MCF 10A (cell line): ENCODE results near the gene OR2T10. TPM values are rescaled to one million over a fixed set of nuclear protein-coding genes. Genes with fewer than 3 reads are reported as not detected.
A peak's percentile ranks its signal among the peaks of the same experiment; 100 is the strongest.

Experiments
- BruUV-seq: library from RNA; stranded (reverse); fragments of 400-500 nt; replicated peaks from 2 replicates; lab custom pipeline; 2021; lab: Mats Ljungman, UMichigan
- CTCF ChIA-PET: fragments of 300-600 bp; sonication (Branson Sonifier 250); formaldehyde crosslinking; extraction: SDS; loops from one replicate; lab custom pipeline; 2021; ENCODE audit warnings: antibody characterized with exemption, inconsistent platforms; lab: Yijun Ruan, JAX
- POLR2A ChIA-PET: fragments of 300-600, 350-650 bp; sonication (Branson Sonifier 250); formaldehyde crosslinking; extraction: SDS; loops from one replicate; lab custom pipeline; 2020; ENCODE audit warnings: antibody characterized with exemption, inconsistent platforms; lab: Yijun Ruan, JAX
- DNase-seq: peaks from one replicate; pipeline ENCODE4 v3.0.0-alpha.2; 2018; ENCODE audit not compliant: unreplicated experiment
- H3K27ac Mint-ChIP-seq: one replicate; pipeline ENCODE4 v1.8.0; 2022; ENCODE audit warnings: mild to moderate bottlenecking, low read depth, mixed read lengths; ENCODE audit not compliant: unreplicated experiment
- H3K27me3 Mint-ChIP-seq: one replicate; pipeline ENCODE4 v1.8.0; 2022; ENCODE audit warnings: mixed read lengths; ENCODE audit not compliant: insufficient read depth, unreplicated experiment
- H3K36me3 Mint-ChIP-seq: one replicate; pipeline ENCODE4 v1.8.0; 2022; ENCODE audit warnings: mild to moderate bottlenecking, moderate library complexity, mixed read lengths; ENCODE audit not compliant: insufficient read depth, unreplicated experiment
- H3K4me1 Mint-ChIP-seq: one replicate; pipeline ENCODE4 v1.8.0; 2022; ENCODE audit warnings: mixed read lengths; ENCODE audit not compliant: insufficient read depth, unreplicated experiment
- H3K4me3 Mint-ChIP-seq: one replicate; pipeline ENCODE4 v1.8.0; 2022; ENCODE audit warnings: mild to moderate bottlenecking, moderate library complexity, mixed read lengths; ENCODE audit not compliant: unreplicated experiment
- H3K9me3 Mint-ChIP-seq: one replicate; pipeline ENCODE4 v1.8.0; 2022; ENCODE audit warnings: mixed read lengths; ENCODE audit not compliant: unreplicated experiment
- intact Hi-C: fragments of 100-400 bp; cut with micrococcal nuclease; formaldehyde crosslinking; loops from 2 replicates; pipeline ENCODE4 v1.14.1; 2022
- total RNA-seq: library from RNA; stranded (reverse); gene quantifications from 2 replicates; pipeline ENCODE4 v1.2.3, GENCODE V29; 2022
- TF ChIP-seq, protein P1 (sequence below): fragments of 200-600 bp; IDR thresholded peaks from one replicate; pipeline ENCODE4 v1.8.0; 2022; ENCODE audit warnings: antibody characterized with exemption, mild to moderate bottlenecking; ENCODE audit not compliant: unreplicated experiment

The OR2T10 gene
- total RNA-seq, 1 experiment from 2014 or later = not detected

DNA sequence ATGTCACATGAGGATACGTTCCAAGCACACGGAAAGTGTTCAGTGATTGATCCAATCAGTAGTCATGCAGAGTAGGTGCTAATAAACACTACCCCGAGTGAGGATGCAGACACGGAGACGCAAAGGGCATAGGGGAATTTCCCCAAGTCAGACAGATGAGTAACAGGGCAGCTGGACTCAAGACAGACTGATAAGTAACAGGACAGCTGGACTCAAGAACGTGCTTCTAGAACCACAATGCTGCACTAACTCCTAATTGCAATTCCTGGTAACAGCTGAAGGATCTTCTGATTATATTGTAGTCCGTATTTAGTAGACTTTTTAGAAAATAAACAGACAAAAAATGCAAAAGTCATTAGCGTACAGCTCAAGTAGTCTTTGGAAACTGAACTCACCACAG, 1.9 kb upstream of the OR2T10 start:
- DNase-seq = no peak
- Mint-ChIP-seq H3K4me1 (peaks cover 11% of the 10 kb centered on the region), H3K27me3 (no peaks in the 10 kb centered on the region), H3K27ac (no peak overlapping the region), H3K9me3 (peaks cover 12% of the 10 kb centered on the region), H3K4me3 (no peak overlapping the region), H3K36me3 (no peaks in the 10 kb centered on the region)
- ChIA-PET CTCF (no interaction called here), POLR2A (no interaction called here)
- no TSS peak for BruUV-seq
- intact Hi-C loops = no loop called here
- TF ChIP-seq, protein P1, sequence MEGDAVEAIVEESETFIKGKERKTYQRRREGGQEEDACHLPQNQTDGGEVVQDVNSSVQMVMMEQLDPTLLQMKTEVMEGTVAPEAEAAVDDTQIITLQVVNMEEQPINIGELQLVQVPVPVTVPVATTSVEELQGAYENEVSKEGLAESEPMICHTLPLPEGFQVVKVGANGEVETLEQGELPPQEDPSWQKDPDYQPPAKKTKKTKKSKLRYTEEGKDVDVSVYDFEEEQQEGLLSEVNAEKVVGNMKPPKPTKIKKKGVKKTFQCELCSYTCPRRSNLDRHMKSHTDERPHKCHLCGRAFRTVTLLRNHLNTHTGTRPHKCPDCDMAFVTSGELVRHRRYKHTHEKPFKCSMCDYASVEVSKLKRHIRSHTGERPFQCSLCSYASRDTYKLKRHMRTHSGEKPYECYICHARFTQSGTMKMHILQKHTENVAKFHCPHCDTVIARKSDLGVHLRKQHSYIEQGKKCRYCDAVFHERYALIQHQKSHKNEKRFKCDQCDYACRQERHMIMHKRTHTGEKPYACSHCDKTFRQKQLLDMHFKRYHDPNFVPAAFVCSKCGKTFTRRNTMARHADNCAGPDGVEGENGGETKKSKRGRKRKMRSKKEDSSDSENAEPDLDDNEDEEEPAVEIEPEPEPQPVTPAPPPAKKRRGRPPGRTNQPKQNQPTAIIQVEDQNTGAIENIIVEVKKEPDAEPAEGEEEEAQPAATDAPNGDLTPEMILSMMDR = no peak

GRCh38 chr1:248596615-248597014, 885 bp downstream of the OR2T10 start:
- CTCF ChIA-PET = interaction anchor here (0.6 to 0.9 kb wide), 2 partner anchors 17 to 26 kb away, joined by 3 read pairs; no protein-coding TSS in a partner anchor
- H3K9me3 Mint-ChIP-seq = no peaks in the 10 kb centered on the region
- POLR2A ChIA-PET = interaction anchor here (0.6 to 0.7 kb wide), 2 partner anchors 8 to 17 kb away, joined by 3 to 4 read pairs; no protein-coding TSS in a partner anchor
- no TSS peak for BruUV-seq
- H3K27ac Mint-ChIP-seq = peak overlapping the region; percentile 34
- intact Hi-C loops = no loop called here
- peaks cover 11% of the 10 kb centered on the region for H3K4me1 Mint-ChIP-seq
- no peaks in the 10 kb centered on the region for H3K36me3 Mint-ChIP-seq
- DNase-seq = no peak
- no peak overlapping the region for H3K4me3 Mint-ChIP-seq
- H3K27me3 Mint-ChIP-seq = no peaks in the 10 kb centered on the region
- TF ChIP-seq, protein P1 = no peak

DNA sequence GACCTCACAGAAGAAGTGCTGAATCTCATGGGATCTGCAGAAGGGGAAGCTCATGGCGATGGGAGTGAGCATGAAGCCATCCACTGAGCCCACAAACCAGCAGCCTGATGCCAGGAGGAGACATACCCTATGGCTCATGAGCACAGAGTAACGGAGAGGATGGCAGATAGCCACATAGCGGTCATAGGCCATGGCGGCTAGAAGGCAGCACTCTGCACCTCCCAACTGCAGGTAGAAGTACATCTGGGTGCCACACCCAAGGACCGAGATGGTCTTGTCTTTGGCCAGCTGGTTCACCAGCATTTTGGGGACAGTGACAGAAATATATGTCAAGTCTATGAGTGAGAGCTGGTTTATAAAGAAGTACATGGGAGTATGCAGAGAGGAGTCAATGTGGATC, 4.3 kb downstream of the OR2T10 start:
- DNase-seq = no peak
- ChIA-PET CTCF (interaction anchor here (0.8 to 1.4 kb wide), 2 partner anchors 9 to 583 kb away, joined by 3 read pairs; no protein-coding TSS in a partner anchor), POLR2A (no interaction called here)
- no peaks in the 10 kb centered on the region for H3K27me3 Mint-ChIP-seq
- no peaks in the 10 kb centered on the region for H3K9me3 Mint-ChIP-seq
- BruUV-seq = no TSS peak
- H3K4me1 Mint-ChIP-seq = peaks cover 11% of the 10 kb centered on the region
- no peak overlapping the region for H3K4me3 Mint-ChIP-seq
- intact Hi-C loops = no loop called here
- TF ChIP-seq, protein P1 = no peak
- no peaks in the 10 kb centered on the region for H3K36me3 Mint-ChIP-seq
- H3K27ac Mint-ChIP-seq = no peak overlapping the region

- peaks cover 11% of the 10 kb centered on the region for H3K4me1 Mint-ChIP-seq
- no peak overlapping the region for H3K4me3 Mint-ChIP-seq
- BruUV-seq = no TSS peak
- no peaks in the 10 kb centered on the region for H3K9me3 Mint-ChIP-seq
- POLR2A ChIA-PET = no interaction called here
- TF ChIP-seq, protein P1 = no peak
- no peaks in the 10 kb centered on the region for H3K27me3 Mint-ChIP-seq
- DNase-seq = no peak
- CTCF ChIA-PET = interaction anchor here (0.8 kb wide), 1 partner anchor 583 kb away, joined by 3 read pairs; no protein-coding TSS in a partner anchor
- H3K36me3 Mint-ChIP-seq = no peaks in the 10 kb centered on the region
- no peak overlapping the region for H3K27ac Mint-ChIP-seq
- intact Hi-C loops = no loop called here
Observed at GRCh38 chr1:248592655-248593054, 4.8 kb downstream of the OR2T10 start.
